ENCODE data around the gene COLEC12.

GRCh38 chr18:369224-370015 lies 131.1 kb downstream of the COLEC12 start:
- no peak for TF ChIP-seq CTCF (conservative IDR thresholded peaks at IDR 0.05)
- no peak for TF ChIP-seq EZH2 (IDR thresholded peaks at IDR 0.05; ENCODE audit: low read depth)
